ENCODE data around the gene TIFAB.

TIFAB gene

DNA sequence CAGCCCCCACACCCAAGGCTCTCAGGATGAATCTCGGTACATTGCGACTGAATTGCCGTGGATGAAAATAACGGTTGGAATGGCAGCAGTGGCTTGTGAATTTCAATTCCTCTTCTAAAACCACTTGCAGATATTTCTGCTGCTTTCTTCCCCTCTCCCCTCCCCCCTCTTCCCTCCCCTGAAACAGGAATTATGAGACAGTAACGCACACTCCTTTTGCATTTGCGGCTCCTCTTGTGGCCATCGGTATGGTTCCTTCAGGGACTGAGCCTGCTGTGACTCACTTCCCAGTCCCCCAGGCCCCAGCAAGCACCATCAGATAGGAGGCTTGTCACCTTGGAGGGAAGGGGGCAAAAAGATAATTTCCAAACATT, 14.7 kb downstream of the TIFAB start:
- TF ChIP-seq GATA3 (IDR thresholded peaks at IDR 0.05; ENCODE audit: low read depth, low read length): no peak
- no peak for TF ChIP-seq GATA2 (IDR thresholded peaks at IDR 0.05; ENCODE audit: low read depth, low read length)

DNA sequence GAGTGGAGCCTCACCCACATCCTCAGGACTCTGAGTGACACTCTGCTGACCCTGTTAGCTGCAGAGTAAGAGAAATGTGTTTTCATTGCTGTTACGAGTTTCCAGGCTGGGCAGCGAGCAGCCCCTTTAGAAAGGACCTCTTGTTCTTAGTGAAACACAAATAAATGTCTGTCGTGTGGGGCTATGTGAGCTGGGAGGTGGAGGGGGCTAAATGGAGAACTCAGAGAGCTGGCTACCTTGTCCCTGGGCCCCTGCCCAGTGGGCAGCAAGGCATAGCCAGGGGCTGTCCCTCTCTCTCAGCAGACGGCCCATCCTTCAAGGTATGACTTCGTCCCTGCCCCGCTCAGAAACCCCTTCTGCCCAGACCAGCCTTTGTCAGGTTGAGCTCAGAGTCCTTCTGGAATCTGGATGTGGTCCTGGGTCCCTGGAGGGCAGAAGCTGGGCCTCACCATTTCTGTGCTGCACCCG, 15.2 kb downstream of the TIFAB start:
- TF ChIP-seq GATA2 (IDR thresholded peaks at IDR 0.05; ENCODE audit: low read depth, low read length): no peak
- no peak for TF ChIP-seq GATA3 (IDR thresholded peaks at IDR 0.05; ENCODE audit: low read depth, low read length)

GRCh38 chr5:135435467-135436330, 16.5 kb downstream of the TIFAB start:
- TF ChIP-seq GATA2 (IDR thresholded peaks at IDR 0.05; ENCODE audit: low read depth, low read length): no peak

GRCh38 chr5:135434591-135435466, 17.3 kb downstream of the TIFAB start:
- TF ChIP-seq GATA2 (IDR thresholded peaks at IDR 0.05; ENCODE audit: low read depth, low read length): no peak
- TF ChIP-seq GATA3 (IDR thresholded peaks at IDR 0.05; ENCODE audit: low read depth, low read length): no peak

DNA sequence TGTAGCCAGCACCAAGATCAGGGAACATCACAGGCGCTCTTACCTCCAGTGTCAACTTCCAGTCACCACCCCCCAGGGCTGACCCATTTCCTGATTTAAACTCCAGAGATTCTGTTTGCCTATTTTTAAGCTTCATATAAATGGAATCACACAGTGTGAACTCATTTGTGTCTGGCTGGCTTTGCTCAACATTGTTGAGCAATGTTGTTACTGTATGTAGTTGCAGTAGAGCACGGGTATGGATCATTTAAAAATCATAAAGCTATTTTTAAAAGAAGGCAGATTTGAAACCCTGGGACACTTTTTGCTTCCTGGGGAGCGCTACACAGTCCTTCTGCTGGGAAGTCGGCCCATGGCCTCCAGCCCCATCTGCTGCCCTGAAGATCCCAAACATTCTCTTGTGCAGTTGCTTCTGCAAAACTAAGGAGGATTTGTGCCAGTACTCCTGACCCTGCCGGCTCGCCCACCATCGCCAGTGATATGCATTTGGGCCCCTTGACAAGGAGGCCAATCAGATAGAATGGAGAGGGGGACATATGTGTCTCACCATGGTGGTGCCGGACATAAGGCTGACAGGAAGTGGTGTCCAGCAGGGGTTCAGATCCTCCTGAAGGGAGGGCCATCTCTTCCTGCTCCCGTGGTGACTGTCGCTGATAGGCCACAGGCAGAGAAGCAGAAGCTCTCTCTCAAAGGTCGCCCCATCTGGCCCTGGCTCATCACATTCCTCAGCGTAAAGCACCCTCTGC, 18.3 kb downstream of the TIFAB start:
- TF ChIP-seq GATA2 (IDR thresholded peaks at IDR 0.05; ENCODE audit: low read depth, low read length) (no peak), GATA3 (IDR thresholded peaks at IDR 0.05; ENCODE audit: low read depth, low read length) (no peak)

DNA sequence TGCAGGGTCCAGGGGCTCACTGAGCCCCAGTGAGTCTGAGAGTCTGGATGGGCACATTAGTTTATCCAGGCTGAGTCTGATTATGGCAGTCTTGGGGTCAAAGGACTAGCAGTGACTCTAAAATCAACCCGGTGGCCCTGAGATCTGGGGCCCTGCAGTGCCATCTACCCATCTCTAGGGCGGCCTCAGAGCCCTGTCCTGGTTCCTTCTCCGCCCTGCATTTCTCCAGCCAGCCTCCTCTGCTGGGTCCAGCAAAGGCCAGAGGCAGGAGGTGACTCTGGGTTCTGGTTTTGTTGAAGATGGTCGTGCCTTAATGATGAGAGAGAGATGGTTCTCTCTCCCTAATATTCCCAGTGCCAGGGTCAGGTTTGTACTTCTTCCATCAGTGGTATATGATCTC, 20.0 kb downstream of the TIFAB start:
- TF ChIP-seq GATA3 (IDR thresholded peaks at IDR 0.05; ENCODE audit: low read depth, low read length): no peak
- TF ChIP-seq GATA2 (IDR thresholded peaks at IDR 0.05; ENCODE audit: low read depth, low read length): no peak

DNA sequence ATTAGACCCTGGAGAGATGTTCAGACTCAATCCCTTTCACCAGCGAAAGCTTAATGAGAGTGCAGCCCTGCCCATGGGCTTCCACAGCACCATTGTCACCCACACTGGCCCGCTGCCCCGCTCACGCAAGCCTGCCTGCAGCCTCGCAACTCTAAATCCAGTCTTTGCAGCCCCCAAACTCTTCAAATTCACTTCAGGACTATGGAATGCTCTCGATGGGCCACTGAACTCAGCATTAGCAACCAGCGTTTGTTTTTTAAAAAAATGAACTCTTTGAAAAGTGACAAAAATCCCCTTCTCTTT, 22.1 kb downstream of the TIFAB start:
- TF ChIP-seq GATA2 (IDR thresholded peaks at IDR 0.05; ENCODE audit: low read depth, low read length) (no peak), GATA3 (IDR thresholded peaks at IDR 0.05; ENCODE audit: low read depth, low read length) (no peak)

- TF ChIP-seq GATA2 (IDR thresholded peaks at IDR 0.05; ENCODE audit: low read depth, low read length) (no peak), GATA3 (IDR thresholded peaks at IDR 0.05; ENCODE audit: low read depth, low read length) (no peak)
Measured at GRCh38 chr5:135429301-135430134, 22.6 kb downstream of the TIFAB start.

GRCh38 chr5:135428586-135428985, 23.6 kb downstream of the TIFAB start:
- no peak for TF ChIP-seq GATA2 (IDR thresholded peaks at IDR 0.05; ENCODE audit: low read depth, low read length)
- TF ChIP-seq GATA3 (IDR thresholded peaks at IDR 0.05; ENCODE audit: low read depth, low read length): no peak

- TF ChIP-seq GATA2 (IDR thresholded peaks at IDR 0.05; ENCODE audit: low read depth, low read length) (no peak), GATA3 (IDR thresholded peaks at IDR 0.05; ENCODE audit: low read depth, low read length) (no peak)
Measured at GRCh38 chr5:135426102-135427082, 25.8 kb downstream of the TIFAB start.

DNA sequence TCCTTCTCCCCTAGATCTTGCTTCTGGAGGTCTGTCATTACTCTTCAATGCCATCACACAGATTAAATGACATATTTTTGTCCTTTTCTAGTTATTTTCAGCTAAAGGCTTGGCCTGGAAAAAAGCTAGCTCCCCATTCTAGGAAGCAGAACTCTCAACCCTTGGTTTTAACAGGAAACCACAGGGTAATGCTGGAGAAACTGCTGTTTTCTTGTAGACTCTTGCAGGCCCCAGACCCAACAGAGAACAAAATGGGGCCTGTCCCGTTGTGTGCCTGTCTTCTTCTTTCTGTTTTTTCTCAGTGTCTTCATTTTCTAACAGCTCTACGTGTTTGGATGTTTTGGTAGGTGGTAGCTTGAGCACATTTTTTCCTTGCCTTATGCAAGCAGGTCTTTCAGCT, 26.5 kb downstream of the TIFAB start:
- no peak for TF ChIP-seq GATA2 (IDR thresholded peaks at IDR 0.05; ENCODE audit: low read depth, low read length)

- TF ChIP-seq GATA2 (IDR thresholded peaks at IDR 0.05; ENCODE audit: low read depth, low read length) (no peak), GATA3 (IDR thresholded peaks at IDR 0.05; ENCODE audit: low read depth, low read length) (no peak)
Measured at GRCh38 chr5:135423846-135424168, 28.3 kb downstream of the TIFAB start.
